ENCODE data around the gene SDCCAG8.
A peak's percentile ranks its signal among the peaks of the same experiment; 100 is the strongest.
"Not testable (repeated sequence)": the region's sequence is repeated elsewhere in the genome, so short reads cannot be mapped to it uniquely, and the experiment has no call there.

Gene SDCCAG8

GRCh38 chr1:243332440-243332839, 76.6 kb downstream of the SDCCAG8 start:
- DNase-seq (ENCODE audit: low spot score), result no peak

GRCh38 chr1:243335292-243335691, 79.5 kb downstream of the SDCCAG8 start:
- no peak for DNase-seq (ENCODE audit: low spot score)

- no peak for DNase-seq (ENCODE audit: low spot score)
Measured at GRCh38 chr1:243336163-243336562, 80.3 kb downstream of the SDCCAG8 start.

GRCh38 chr1:243338848-243339247, 83.0 kb downstream of the SDCCAG8 start:
- DNase-seq (ENCODE audit: low spot score), result not testable (repeated sequence)

GRCh38 chr1:243341074-243341473, 85.2 kb downstream of the SDCCAG8 start:
- no peak for DNase-seq (ENCODE audit: low spot score)

- peak; percentile 52 for DNase-seq (ENCODE audit: low spot score)
Measured at GRCh38 chr1:243343970-243344937, 88.4 kb downstream of the SDCCAG8 start.

- DNase-seq (ENCODE audit: low spot score), result peak; percentile 56
Measured at GRCh38 chr1:243345205-243345604, 89.4 kb downstream of the SDCCAG8 start.

GRCh38 chr1:243346016-243346415, 90.2 kb downstream of the SDCCAG8 start:
- DNase-seq (ENCODE audit: low spot score), result no peak

- DNase-seq (ENCODE audit: low spot score), result no peak
Measured at GRCh38 chr1:243346468-243346867, 90.6 kb downstream of the SDCCAG8 start.

GRCh38 chr1:243348331-243348730, 92.5 kb downstream of the SDCCAG8 start:
- DNase-seq (ENCODE audit: low spot score), result no peak

- DNase-seq (ENCODE audit: low spot score), result no peak
Measured at GRCh38 chr1:243349128-243349527, 93.3 kb downstream of the SDCCAG8 start.

- DNase-seq (ENCODE audit: low spot score), result no peak
Measured at GRCh38 chr1:243351337-243351736, 95.5 kb downstream of the SDCCAG8 start.

GRCh38 chr1:243354511-243355153, 98.8 kb downstream of the SDCCAG8 start:
- DNase-seq (ENCODE audit: low spot score), result no peak

GRCh38 chr1:243363832-243364231, 108.0 kb downstream of the SDCCAG8 start:
- no peak for DNase-seq (ENCODE audit: low spot score)

- DNase-seq (ENCODE audit: low spot score), result no peak
Measured at GRCh38 chr1:243364330-243364729, 108.5 kb downstream of the SDCCAG8 start.

GRCh38 chr1:243364866-243365265, 109.0 kb downstream of the SDCCAG8 start:
- DNase-seq (ENCODE audit: low spot score), result no peak

- DNase-seq (ENCODE audit: low spot score), result no peak
Measured at GRCh38 chr1:243367314-243367713, 111.5 kb downstream of the SDCCAG8 start.

- no peak for DNase-seq (ENCODE audit: low spot score)
Measured at GRCh38 chr1:243374412-243374811, 118.6 kb downstream of the SDCCAG8 start.

- DNase-seq (ENCODE audit: low spot score), result no peak
Measured at GRCh38 chr1:243375596-243375995, 119.8 kb downstream of the SDCCAG8 start.

GRCh38 chr1:243378669-243379068, 122.8 kb downstream of the SDCCAG8 start:
- DNase-seq (ENCODE audit: low spot score), result no peak

GRCh38 chr1:243379208-243379607, 123.4 kb downstream of the SDCCAG8 start:
- no peak for DNase-seq (ENCODE audit: low spot score)

GRCh38 chr1:243379706-243380105, 123.9 kb downstream of the SDCCAG8 start:
- DNase-seq (ENCODE audit: low spot score), result no peak

- no peak for DNase-seq (ENCODE audit: low spot score)
Measured at GRCh38 chr1:243388276-243388675, 132.4 kb downstream of the SDCCAG8 start.

Data from globus pallidus (tissue), 1 donor.